ENCODE results near the gene SIPA1L3.

Gene SIPA1L3

GRCh38 chr19:37943480-37943879 is 36.5 kb downstream of the SIPA1L3 start:
- DNase-seq (ENCODE audit: low read depth) = no peak
- no peak overlapping the region for H3K4me3 ChIP-seq (ENCODE audit: control insufficient read depth, low read depth, low read length)
- TF ChIP-seq CTCF (IDR thresholded peaks at IDR 0.05; ENCODE audit: control insufficient read depth, insufficient read depth, low read depth, low read length, missing control alignments) = no peak

GRCh38 chr19:37946132-37946531 is 39.1 kb downstream of the SIPA1L3 start:
- no peak for DNase-seq (ENCODE audit: low read depth)
- H3K4me3 ChIP-seq (ENCODE audit: control insufficient read depth, low read depth, low read length) = no peak overlapping the region
- TF ChIP-seq CTCF (IDR thresholded peaks at IDR 0.05; ENCODE audit: control insufficient read depth, insufficient read depth, low read depth, low read length, missing control alignments) = no peak

GRCh38 chr19:37947778-37948177 is 40.8 kb downstream of the SIPA1L3 start:
- no peak for TF ChIP-seq CTCF (IDR thresholded peaks at IDR 0.05; ENCODE audit: control insufficient read depth, insufficient read depth, low read depth, low read length, missing control alignments)
- no peak overlapping the region for H3K4me3 ChIP-seq (ENCODE audit: control insufficient read depth, low read depth, low read length)
- no peak for DNase-seq (ENCODE audit: low read depth)

GRCh38 chr19:37948362-37948761 is 41.4 kb downstream of the SIPA1L3 start:
- H3K4me3 ChIP-seq (ENCODE audit: control insufficient read depth, low read depth, low read length) = no peak overlapping the region
- no peak for DNase-seq (ENCODE audit: low read depth)
- no peak for TF ChIP-seq CTCF (IDR thresholded peaks at IDR 0.05; ENCODE audit: control insufficient read depth, insufficient read depth, low read depth, low read length, missing control alignments)

- H3K4me3 ChIP-seq (ENCODE audit: control insufficient read depth, low read depth, low read length) = no peak overlapping the region
- DNase-seq (ENCODE audit: low read depth) = no peak
- no peak for TF ChIP-seq CTCF (IDR thresholded peaks at IDR 0.05; ENCODE audit: control insufficient read depth, insufficient read depth, low read depth, low read length, missing control alignments)
Observed at GRCh38 chr19:37950471-37951175, 43.6 kb downstream of the SIPA1L3 start.

- H3K4me3 ChIP-seq (ENCODE audit: control insufficient read depth, low read depth, low read length) = no peak overlapping the region
- DNase-seq (ENCODE audit: low read depth) = no peak
- no peak for TF ChIP-seq CTCF (IDR thresholded peaks at IDR 0.05; ENCODE audit: control insufficient read depth, insufficient read depth, low read depth, low read length, missing control alignments)
Observed at GRCh38 chr19:37951816-37952210, 44.8 kb downstream of the SIPA1L3 start.

All from AG09309 (cell line).